BE2C (cell line): Measurements from ENCODE around the gene PTK6.
"Not testable (repeated sequence)": the region's sequence is repeated elsewhere in the genome, so short reads cannot be mapped to it uniquely, and the experiment has no call there.

ENCODE experiments used
- DNase-seq: peaks from one replicate; pipeline ENCODE4 v3.0.0-alpha.2; 2020
- H3K27me3 ChIP-seq: fragments of 250-450 bp; sonication (Bioruptor Pico); 2 replicates; pipeline ENCODE4 v1.5.1; 2020; ENCODE audit warnings: mild to moderate bottlenecking
- H3K36me3 ChIP-seq: fragments of 250-450 bp; sonication (Bioruptor Pico); 2 replicates; pipeline ENCODE4 v1.5.1; 2020; ENCODE audit warnings: mild to moderate bottlenecking
- H3K4me1 ChIP-seq: fragments of 250-450 bp; sonication (Bioruptor Pico); 2 replicates; pipeline ENCODE4 v1.5.1; 2020
- H3K4me3 ChIP-seq: 2 replicates; pipeline ENCODE4 v1.5.1; 2011; ENCODE audit warnings: low read depth, low read length
- H3K9me3 ChIP-seq: fragments of 250-450 bp; sonication (Bioruptor Pico); 2 replicates; pipeline ENCODE4 v1.5.1; 2020
- CTCF ChIP-seq: IDR thresholded peaks from 2 replicates; pipeline ENCODE4 v1.5.1; 2012; ENCODE audit warnings: mild to moderate bottlenecking, low read depth, low read length

The PTK6 gene

GRCh38 chr20:63562461-63563224 lies 25.5 kb upstream of the PTK6 start:
- no peaks in the 10 kb centered on the region for H3K36me3 ChIP-seq
- no peaks in the 10 kb centered on the region for H3K27me3 ChIP-seq
- DNase-seq: no peak
- H3K4me3 ChIP-seq: no peak overlapping the region
- H3K9me3 ChIP-seq: no peaks in the 10 kb centered on the region
- H3K4me1 ChIP-seq: no peaks in the 10 kb centered on the region
- TF ChIP-seq CTCF: no peak

GRCh38 chr20:63561624-63562396 lies 24.6 kb upstream of the PTK6 start:
- H3K36me3 ChIP-seq: no peaks in the 10 kb centered on the region
- no peak overlapping the region for H3K4me3 ChIP-seq
- H3K27me3 ChIP-seq: no peaks in the 10 kb centered on the region
- no peaks in the 10 kb centered on the region for H3K9me3 ChIP-seq
- no peaks in the 10 kb centered on the region for H3K4me1 ChIP-seq
- no peak for DNase-seq
- TF ChIP-seq CTCF: no peak

GRCh38 chr20:63560856-63561609 lies 23.9 kb upstream of the PTK6 start:
- no peaks in the 10 kb centered on the region for H3K4me1 ChIP-seq
- no peak for TF ChIP-seq CTCF
- no peaks in the 10 kb centered on the region for H3K36me3 ChIP-seq

GRCh38 chr20:63560333-63560805 lies 23.2 kb upstream of the PTK6 start:
- H3K27me3 ChIP-seq: no peaks in the 10 kb centered on the region
- H3K36me3 ChIP-seq: no peaks in the 10 kb centered on the region
- no peak for TF ChIP-seq CTCF
- H3K9me3 ChIP-seq: no peaks in the 10 kb centered on the region
- H3K4me1 ChIP-seq: no peaks in the 10 kb centered on the region
- no peak overlapping the region for H3K4me3 ChIP-seq
- DNase-seq: no peak

More at GRCh38 chr20:63560856-63561609, 23.9 kb upstream of the PTK6 start:
- Histone ChIP-seq H3K4me3 (no peak overlapping the region), H3K27me3 (no peaks in the 10 kb centered on the region), H3K9me3 (no peaks in the 10 kb centered on the region)
- DNase-seq: no peak

- H3K27me3 ChIP-seq, DNase-seq, H3K9me3 ChIP-seq, H3K4me3 ChIP-seq, H3K4me1 ChIP-seq, H3K36me3 ChIP-seq: not testable (repeated sequence)
Observed at GRCh38 chr20:63559485-63560332, 22.5 kb upstream of the PTK6 start.
